GM19025 (cell line): ENCODE measurements around the gene MIOX.

Source experiments
- ATAC-seq: cut with Tn5 transposase; IDR thresholded peaks from one replicate; pipeline ENCODE4 v1.9.1; 2021; ENCODE audit warnings: mild to moderate bottlenecking, low read depth, moderate library complexity; ENCODE audit not compliant: unreplicated experiment

The MIOX gene

DNA sequence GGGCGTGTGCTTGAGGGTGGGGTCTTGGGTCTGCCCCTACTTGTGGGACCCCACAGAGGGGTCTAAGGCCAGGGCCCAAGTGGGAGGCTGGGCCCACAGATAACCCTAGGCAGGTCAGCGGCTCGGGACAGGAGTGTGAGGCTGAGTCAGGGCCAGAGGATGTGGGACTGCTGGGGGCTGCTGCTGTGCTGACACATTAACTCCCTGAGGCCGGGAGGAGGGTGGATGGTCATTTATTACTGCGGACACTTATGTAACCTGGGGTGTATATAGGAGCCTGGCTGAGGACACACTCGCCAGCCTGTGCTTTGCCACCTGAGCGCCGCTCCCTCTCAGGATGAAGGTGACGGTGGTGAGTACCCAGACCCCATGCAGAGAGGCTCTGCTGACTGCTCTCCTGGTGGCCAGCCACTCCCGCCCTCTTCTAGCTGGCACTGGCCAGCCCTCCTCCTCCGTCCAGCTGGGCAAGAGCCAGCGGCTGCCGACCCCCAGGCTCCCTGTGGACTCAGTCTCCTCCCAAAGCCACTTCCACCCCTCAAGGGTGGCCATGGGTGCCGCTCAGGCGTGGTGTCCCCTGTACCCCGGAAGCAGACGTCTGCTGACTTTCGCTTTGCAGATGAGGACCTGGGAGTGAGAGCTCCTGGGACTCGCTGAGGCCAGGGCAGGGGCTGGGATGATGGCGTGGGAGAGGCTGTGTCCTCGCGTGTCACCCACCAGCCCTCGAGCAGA is at the start of gene MIOX:
Gene MIOX (plus strand): TSS at position 299 of the 729 bp plus-strand sequence. CDS start 39 bp downstream, at position 338.
- ATAC-seq: no peak

GRCh38 chr22:50437511-50438304 is 49.0 kb upstream of the MIOX start:
- no peak for ATAC-seq

DNA sequence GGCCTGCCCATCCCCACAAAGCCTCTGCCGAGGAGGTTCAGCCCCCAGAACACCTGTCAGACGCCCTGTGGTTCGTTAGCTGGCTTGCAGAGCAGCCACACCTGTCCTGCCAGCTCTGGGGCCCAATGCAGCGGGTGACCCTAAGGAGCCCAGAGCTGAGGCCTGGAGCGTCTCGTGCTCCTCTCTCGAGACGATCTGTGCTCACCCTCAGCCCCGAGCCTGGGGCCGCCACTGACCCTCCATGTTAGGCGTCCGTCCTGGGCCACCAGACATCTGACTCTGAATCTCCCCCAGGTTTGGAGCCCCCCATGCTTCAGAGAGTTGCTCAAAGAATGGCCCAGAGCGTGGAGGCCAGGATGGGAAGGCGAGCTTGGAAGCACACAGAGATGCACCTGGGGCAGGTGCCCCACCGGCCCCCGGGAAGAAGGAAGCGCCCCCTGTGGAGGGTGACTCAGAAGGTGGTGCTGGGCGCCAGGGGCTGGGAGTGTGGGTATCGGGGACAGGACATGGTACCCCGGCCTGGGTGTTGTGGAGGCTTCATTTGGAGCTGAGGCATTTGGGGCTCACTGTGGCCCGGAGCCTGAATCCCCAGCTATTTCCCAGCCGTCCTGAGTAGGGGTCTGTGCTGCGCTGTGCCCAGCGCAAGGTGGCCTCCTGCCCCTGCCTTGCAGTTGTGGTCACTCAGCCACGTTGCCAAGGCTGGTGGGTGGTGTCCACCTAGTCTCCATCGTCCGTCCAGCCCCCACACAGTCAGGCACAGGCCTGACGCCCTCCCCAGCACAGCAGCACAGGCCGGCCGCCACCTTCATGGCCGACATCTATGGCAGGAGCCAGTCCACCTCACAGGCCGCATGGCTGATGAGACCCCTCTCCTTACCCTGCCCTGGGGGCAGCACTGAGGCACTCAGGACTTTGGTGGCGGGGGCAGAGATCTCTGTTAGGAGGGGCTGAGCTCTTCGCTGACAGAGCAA is 48.1 kb upstream of the MIOX start:
- ATAC-seq: no peak

DNA sequence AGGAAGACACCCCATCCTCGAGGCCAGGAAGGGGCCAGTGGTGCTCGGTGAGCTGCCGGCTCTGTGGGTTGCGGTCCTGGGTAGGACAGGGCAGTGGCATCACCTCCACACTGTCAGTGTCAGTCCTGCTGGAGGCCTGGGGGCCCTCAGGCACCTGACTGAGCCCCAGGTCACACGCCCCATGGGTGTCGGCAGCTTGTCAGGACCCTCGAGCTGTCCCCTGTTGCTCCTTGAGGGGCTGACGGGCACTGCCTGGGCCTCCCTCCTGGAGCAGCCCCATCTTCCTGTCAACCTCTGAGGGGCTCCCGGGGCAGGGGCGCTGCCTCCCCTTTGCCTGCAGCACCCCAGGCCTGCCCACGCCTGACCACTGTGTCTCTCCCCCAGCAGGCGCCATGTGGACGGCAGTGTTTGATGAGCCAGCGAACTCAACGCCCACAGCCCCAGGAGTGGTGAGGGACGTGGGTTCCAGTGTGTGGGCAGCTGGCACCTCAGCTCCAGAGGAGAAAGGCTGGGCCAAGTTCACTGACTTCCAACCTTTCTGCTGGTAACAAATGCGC is 47.3 kb upstream of the MIOX start:
- ATAC-seq: no peak

GRCh38 chr22:50439871-50440331 is 46.8 kb upstream of the MIOX start:
- ATAC-seq: no peak

DNA sequence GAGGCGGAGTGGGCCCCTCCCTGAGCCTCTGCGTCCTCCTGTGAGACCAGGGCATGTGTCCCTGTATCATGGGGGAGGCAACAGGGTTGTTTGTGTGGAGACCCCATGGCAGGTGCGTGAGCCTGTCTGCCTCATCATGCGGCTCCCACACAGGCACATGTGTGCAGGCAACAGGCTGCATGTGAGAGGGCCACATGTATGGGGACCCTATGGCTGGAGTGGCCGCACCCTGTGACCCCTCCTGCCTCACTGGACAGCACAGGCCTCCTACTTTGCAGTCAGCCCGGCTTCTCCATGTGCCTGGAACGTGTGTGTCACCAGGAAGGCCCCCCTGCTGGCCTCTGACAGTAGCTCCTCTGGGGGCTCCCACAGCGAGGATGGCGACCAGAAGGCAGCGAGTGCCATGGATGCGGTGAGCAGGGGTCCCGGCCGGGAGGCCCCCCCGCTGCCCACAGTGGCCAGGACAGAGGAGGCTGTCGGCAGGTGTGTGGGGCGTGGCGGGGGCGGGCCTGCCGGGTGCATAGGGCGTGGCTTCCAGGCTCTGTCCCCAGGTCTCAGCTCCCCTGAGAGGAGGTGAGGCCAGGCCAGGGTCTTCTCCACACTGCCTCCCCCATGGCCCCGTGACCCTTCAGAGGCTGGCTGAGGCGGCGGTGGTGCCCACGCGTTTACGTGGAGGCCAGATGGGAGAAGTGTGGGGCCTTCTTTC is 46.0 kb upstream of the MIOX start:
- ATAC-seq: no peak

DNA sequence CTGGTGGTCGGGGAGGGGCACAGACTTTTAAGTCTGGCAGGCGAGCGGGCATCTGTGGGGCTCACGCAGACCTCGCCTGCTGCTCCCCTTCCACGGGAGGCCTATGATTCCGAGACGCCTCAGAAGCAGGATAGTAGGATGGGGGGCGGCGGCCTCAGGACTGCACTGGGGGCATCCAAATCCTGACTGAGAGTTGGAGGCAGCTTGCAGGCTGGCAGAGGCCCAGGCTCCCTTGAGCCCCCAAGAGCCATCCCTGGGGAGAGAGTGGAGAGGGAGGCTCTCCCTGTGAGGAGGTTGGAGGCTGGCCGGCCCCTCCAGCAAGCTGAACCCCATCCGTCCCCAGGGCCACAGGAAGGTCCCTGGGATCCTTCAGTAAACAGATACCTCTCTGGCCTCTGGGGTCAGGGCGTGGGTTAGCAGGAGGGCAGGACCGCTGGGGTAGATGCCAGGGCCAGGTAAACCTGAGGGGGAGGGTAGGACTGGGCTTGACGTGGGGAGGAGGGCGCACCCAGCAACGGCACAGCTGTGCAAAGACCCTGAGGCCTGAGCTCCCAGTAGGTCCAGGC is 45.1 kb upstream of the MIOX start:
- no peak for ATAC-seq

DNA sequence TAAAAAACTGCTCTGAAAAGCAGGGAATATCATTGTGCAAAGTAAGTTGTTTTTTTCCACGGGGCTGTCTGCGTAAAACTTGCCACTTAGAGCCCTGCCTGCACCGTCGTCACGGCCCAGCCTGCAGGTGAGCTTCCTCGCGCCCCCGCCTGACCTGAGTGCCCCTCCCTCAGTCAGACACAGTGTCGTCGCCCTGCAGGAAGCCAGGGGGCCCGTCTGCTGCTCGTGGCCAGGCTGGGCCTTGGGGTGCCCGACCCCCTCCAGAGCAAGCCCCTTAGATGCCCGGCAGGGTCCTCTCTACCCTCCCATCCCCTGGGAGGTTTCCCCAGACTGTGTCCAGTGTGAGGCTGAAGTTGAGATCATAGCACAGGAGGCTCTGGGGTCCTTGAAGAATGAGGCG is 43.5 kb upstream of the MIOX start:
- no peak for ATAC-seq

DNA sequence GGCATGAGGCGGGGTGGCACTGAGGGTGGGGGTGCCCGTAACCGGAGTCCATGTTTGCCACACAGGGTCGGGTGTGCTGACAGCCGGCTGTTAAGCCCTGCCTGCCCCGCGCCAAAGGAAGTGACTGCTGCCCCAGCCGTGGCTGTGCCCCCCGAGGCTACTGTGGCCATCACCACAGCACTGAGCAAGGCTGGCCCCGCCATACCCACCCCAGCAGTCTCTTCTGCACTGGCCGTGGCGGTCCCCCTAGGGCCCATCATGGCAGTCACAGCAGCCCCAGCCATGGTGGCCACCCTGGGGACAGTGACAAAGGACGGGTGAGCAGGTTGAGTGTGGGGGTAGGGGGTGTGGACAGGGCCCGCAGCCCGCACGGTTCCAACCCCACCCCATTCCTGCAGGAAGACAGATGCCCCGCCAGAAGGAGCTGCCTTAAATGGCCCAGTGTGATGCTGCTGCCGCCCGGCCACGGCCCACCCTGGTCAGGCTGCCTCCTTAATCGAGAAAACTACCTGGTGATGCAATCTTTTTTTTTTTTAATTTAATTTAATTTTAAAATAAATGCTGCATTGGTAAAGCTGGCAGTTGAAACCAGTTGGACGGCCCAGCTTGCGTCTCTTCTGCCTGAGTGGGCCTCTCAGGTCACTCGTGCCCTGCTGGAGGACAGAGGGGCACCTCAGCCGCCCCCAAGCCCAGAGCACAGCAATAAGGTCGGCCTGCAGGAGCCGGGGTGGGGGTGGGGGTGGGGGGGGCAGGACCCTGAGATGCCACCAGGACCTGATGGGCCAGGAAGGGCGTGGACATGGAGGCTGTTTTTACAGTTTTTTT is 42.6 kb upstream of the MIOX start:
- ATAC-seq: no peak

DNA sequence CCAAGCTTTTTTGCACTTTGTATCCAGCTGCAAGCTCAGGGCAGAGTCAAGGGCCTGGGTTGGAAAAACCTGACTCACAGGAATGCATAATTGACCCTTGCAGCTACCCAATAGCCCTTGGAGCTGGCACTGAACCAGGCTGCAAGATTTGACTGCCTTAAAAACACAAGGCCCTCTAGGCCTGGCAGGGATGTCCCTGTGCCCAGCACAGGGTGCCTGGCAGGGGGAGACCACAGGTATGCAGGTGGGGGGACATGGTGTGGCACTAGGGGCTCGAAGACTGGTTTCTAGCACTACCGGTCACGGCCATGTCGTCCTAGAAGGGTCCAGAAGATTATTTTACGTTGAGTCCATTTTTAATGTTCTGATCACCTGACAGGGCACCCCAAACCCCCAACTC is 42.0 kb upstream of the MIOX start:
- ATAC-seq: no peak

GRCh38 chr22:50445071-50445879 is 41.4 kb upstream of the MIOX start:
- no peak for ATAC-seq

GRCh38 chr22:50445880-50446707 is 40.6 kb upstream of the MIOX start:
- ATAC-seq: no peak

DNA sequence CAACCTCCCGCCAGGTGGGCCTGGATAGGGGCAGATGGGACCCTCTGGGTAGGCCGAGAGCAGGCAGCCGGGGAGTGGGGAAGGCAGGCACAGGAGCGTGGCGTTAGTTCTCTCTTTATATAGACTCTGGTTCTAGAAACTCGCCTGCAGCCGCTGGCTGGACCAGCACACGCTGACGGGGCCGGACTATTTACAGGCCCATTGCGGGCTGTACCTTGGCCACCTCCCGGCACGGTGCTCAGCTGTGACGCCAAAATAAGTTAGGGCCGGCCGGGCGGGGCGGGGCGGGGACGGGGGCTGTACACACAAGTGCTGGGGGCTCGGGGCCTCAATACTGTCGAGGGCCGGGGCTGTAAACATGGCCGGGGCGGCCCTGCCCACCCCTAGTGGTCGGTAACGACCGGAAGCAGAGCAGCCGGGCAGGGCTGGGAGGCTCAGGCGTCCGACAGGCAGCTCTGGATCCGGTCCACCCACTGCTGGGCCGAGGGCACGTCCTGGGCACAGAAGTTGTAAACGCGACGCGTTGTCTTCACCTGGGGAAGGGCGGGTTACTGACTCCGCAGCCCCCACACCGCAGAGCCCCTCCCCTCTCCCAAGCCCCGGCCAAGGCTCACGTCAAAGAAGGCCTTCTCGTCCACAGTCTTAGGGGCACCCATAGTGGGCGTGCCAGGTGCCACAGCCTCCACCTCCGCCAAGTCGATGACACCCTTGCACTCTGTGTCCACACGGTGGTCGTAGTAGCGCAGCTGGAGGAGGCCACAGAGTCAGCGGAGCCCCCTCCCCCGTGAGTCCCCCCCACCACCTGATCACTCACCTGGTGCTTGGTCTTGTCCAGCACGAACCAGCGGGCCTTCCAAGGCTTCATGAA is 39.7 kb upstream of the MIOX start:
- no peak for ATAC-seq

DNA sequence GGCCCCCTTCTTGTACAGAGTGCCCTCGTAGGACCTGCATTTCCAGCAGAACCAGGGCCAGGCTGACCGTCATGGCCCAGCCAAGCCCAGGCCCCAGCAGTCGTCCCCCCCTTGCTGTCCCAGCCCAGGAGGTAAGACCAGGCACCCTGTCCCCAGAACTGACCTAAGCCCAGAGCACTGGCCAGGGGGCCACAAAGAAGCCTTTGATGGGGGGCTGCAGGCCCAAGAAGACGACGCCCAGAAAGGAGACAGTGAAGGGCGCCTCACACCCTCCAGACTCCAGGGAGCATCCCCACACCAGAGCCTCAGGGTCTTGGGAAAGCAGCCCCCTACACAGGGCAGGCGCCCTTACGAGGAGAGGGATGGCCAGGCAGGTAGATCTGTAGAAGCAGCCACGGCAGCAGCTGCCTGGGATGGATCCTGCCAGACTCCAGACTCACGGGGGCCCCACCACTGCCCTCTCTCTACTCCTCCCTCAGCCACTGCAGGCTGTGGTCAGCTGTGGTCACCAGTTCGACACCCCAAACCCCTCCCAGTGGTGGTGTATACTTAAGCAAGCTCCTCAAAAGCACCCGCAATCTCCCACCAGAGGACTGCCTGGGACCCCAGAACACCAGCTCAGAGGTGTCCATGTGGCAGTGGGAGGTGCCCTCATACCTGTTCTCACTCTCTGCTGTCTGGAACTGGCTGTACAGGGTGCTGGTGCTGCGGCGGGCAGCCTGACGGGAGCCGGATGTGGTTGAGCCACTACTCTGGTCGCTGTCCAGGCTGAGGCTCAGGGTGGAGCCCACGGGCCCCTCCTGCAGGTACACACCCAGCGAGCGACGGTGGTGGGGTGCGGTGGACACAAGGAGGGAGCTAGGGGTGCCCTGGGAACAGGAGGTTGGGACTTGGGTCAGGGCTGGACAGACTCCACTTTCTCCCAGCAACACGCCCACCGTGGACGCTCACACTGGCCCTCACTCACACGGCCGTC is 38.8 kb upstream of the MIOX start:
- ATAC-seq: no peak

- ATAC-seq: no peak
These were observed 34.0 kb upstream of the MIOX start for GRCh38 chr22:50452649-50453048.
